Body of pancreas (tissue), 4 donors: ENCODE results near the gene WNT7B.

Experiments
- CTCF ChIP-seq, 7 experiments: fragments of 450-650 bp in 4 of 7; fragments of 200-600 bp in 3 of 7; sonication (generic) in 3 of 7; IDR thresholded peaks; one replicate each; pipeline ENCODE4 v1.5.1; 2016 to 2019; ENCODE audit warnings: antibody characterized with exemption in 7 of 7
- POLR2A ChIP-seq, 3 donors: fragments of 450-650 bp; IDR thresholded peaks; one replicate each; pipeline ENCODE4 v1.6.1; 2016; ENCODE audit warnings: antibody characterized with exemption in 3 of 3, mild to moderate bottlenecking in 2 of 3

- TF ChIP-seq CTCF (IDR thresholded peaks at IDR 0.05) (no peak), POLR2A (IDR thresholded peaks at IDR 0.05) (no peak)
Measured at GRCh38 chr22:45897736-45898135, 79.2 kb downstream of the WNT7B start.
